A673 (cell line): Measurements from ENCODE around the gene RFC2. TPM values are rescaled to one million over a fixed set of nuclear protein-coding genes. Genes with fewer than 3 reads are reported as not detected.

ENCODE experiments used
- BruUV-seq: library from RNA; stranded (reverse); fragments of 400-500 nt; replicated peaks from 2 replicates; lab custom pipeline; 2021; lab: Mats Ljungman, UMichigan
- CTCF ChIA-PET: fragments of 300-600 bp; sonication (Branson Sonifier 250); formaldehyde crosslinking; loops from one replicate; lab custom pipeline; 2022; ENCODE audit warnings: antibody characterized with exemption; lab: Charles Lee
- POLR2A ChIA-PET: fragments of 300-600 bp; sonication (Branson Sonifier 250); formaldehyde crosslinking; loops from one replicate; lab custom pipeline; 2022; ENCODE audit warnings: antibody characterized with exemption; ENCODE audit not compliant: low non-redundant PET; lab: Charles Lee
- DNase-seq: peaks from one replicate; pipeline ENCODE4 v3.0.0-alpha.2; 2015; ENCODE audit warnings: low spot score
- H3K27ac ChIP-seq: fragments of 200-600 bp; sonication (generic); 2 replicates; pipeline ENCODE4 v1.5.1; 2016; ENCODE audit warnings: mixed run types, low read depth, mild to moderate bottlenecking, mixed read lengths, antibody characterized with exemption, low read length; ENCODE audit not compliant: poor library complexity, severe bottlenecking
- H3K27me3 ChIP-seq: fragments of 200-600 bp; sonication (generic); replicated peaks from 2 replicates; pipeline ENCODE4 v1.6.1; 2017; ENCODE audit warnings: mixed run types, low read depth, mild to moderate bottlenecking, mixed read lengths, antibody characterized with exemption, low read length; ENCODE audit not compliant: insufficient read depth, poor library complexity
- H3K36me3 ChIP-seq: fragments of 200-600 bp; sonication (generic); 2 replicates; pipeline ENCODE4 v1.6.1; 2016; ENCODE audit warnings: mixed run types, mild to moderate bottlenecking, mixed read lengths, antibody characterized with exemption, low read length; ENCODE audit not compliant: insufficient read depth, poor library complexity, severe bottlenecking
- H3K4me1 ChIP-seq: fragments of 200-600 bp; sonication (generic); 2 replicates; pipeline ENCODE4 v1.6.1; 2017; ENCODE audit warnings: mixed run types, mild to moderate bottlenecking, mixed read lengths, antibody characterized with exemption, low read length; ENCODE audit not compliant: insufficient read depth, poor library complexity, severe bottlenecking
- H3K4me3 ChIP-seq: fragments of 200-600 bp; sonication (generic); 2 replicates; pipeline ENCODE4 v1.5.1; 2016; ENCODE audit warnings: low read depth, mixed run types, mild to moderate bottlenecking, mixed read lengths, low read length; ENCODE audit not compliant: poor library complexity, severe bottlenecking
- H3K9me3 ChIP-seq: fragments of 200-600 bp; sonication (generic); 2 replicates; pipeline ENCODE4 v1.6.1; 2016; ENCODE audit warnings: mixed run types, low read depth, mild to moderate bottlenecking, mixed read lengths, antibody characterized with exemption, low read length; ENCODE audit not compliant: poor library complexity, severe bottlenecking
- CTCF ChIP-seq: fragments of 300-800, 200-600 bp; sonication (generic); conservative IDR thresholded peaks from 2 replicates; pipeline ENCODE4 v1.5.1; 2017; ENCODE audit warnings: low read depth, mild to moderate bottlenecking, antibody characterized with exemption, low read length, moderate library complexity, mixed read lengths
- EZH2 ChIP-seq: fragments of 200-600 bp; sonication (generic); IDR thresholded peaks from 2 replicates; pipeline ENCODE4 v1.6.1; 2017; ENCODE audit warnings: borderline replicate concordance, low read depth, mild to moderate bottlenecking, mixed read lengths, antibody characterized with exemption, low read length; ENCODE audit not compliant: poor library complexity, severe bottlenecking
- intact Hi-C: fragments of 100-400 bp; cut with micrococcal nuclease; formaldehyde crosslinking; loops from one replicate; pipeline ENCODE4 v1.10.0; 2022; ENCODE audit not compliant: unreplicated experiment
- total RNA-seq: library from RNA; stranded (reverse); gene quantifications from 2 replicates; pipeline ENCODE4 v1.2.3, GENCODE V29; 2021

RFC2 gene
- total RNA-seq, 1 experiment from 2014 or later: 125 TPM

GRCh38 chr7:74263399-74264120, 9.4 kb upstream of the RFC2 start:
- TF ChIP-seq EZH2: no peak
- TF ChIP-seq CTCF: no peak
- Histone ChIP-seq H3K36me3 (no peaks in the 10 kb centered on the region), H3K4me3 (no peak overlapping the region), H3K27ac (no peak overlapping the region), H3K9me3 (no peaks in the 10 kb centered on the region), H3K4me1 (no peaks in the 10 kb centered on the region), H3K27me3 (no peaks in the 10 kb centered on the region)
- ChIA-PET CTCF (no interaction called here), POLR2A (interaction anchor here (0.5 kb wide), 1 partner anchor 85 kb away, joined by 3 read pairs; no protein-coding TSS in a partner anchor)
- no TSS peak for BruUV-seq
- no peak for DNase-seq
- intact Hi-C loops: no loop called here

- H3K4me1 ChIP-seq: no peaks in the 10 kb centered on the region
- no peak for DNase-seq
- no peak overlapping the region for H3K27ac ChIP-seq
- H3K9me3 ChIP-seq: no peaks in the 10 kb centered on the region
- POLR2A ChIA-PET: interaction anchor here (0.7 kb wide), 1 partner anchor 103 kb away, joined by 7 read pairs; no protein-coding TSS in a partner anchor
- H3K27me3 ChIP-seq: no peaks in the 10 kb centered on the region
- TF ChIP-seq EZH2 (no peak), CTCF (no peak)
- CTCF ChIA-PET: no interaction called here
- intact Hi-C loops: no loop called here
- BruUV-seq: no TSS peak
- H3K36me3 ChIP-seq: no peaks in the 10 kb centered on the region
- no peak overlapping the region for H3K4me3 ChIP-seq
These were observed 8.6 kb upstream of the RFC2 start for GRCh38 chr7:74262639-74263398.

DNA sequence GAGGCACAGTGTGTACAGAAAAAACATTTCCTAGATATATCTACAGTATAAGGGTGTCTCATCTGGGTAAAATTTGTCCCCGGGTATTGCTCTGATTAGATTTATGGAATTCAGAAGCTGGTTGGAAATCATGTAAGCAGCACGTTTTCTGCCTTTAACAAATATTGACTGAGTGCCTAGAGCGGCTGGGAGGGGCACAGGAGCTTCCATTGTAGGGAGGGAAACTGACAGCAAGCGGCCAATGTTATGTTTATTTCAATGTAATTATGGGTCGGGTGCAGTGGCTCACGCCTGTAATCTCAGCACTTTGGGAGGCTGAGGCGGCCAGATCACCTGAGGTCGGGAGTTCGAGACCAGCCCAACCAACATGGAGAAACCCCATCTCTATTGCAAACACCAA, 4.4 kb upstream of the RFC2 start:
- H3K4me1 ChIP-seq: no peaks in the 10 kb centered on the region
- no TSS peak for BruUV-seq
- no peaks in the 10 kb centered on the region for H3K27me3 ChIP-seq
- ChIA-PET CTCF (no interaction called here), POLR2A (no interaction called here)
- no peak overlapping the region for H3K4me3 ChIP-seq
- intact Hi-C loops: no loop called here
- no peak for DNase-seq
- TF ChIP-seq CTCF (no peak), EZH2 (no peak)
- no peaks in the 10 kb centered on the region for H3K36me3 ChIP-seq
- no peaks in the 10 kb centered on the region for H3K9me3 ChIP-seq
- no peak overlapping the region for H3K27ac ChIP-seq
